ENCODE results near the gene FRG1. TPM values are rescaled to one million over a fixed set of nuclear protein-coding genes. Genes with fewer than 3 reads are reported as not detected.
"Not testable (repeated sequence)": the region's sequence is repeated elsewhere in the genome, so short reads cannot be mapped to it uniquely, and the experiment has no call there.

FRG1 gene
- total RNA-seq, 1 experiment from 2014 or later = 23.1 TPM

GRCh38 chr4:189979196-189980047 lies 38.8 kb downstream of the FRG1 start (continued):
- TF ChIP-seq USF2 (CRISPR knock-in tag; IDR thresholded peaks at IDR 0.05) (no peak), USF1 (CRISPR knock-in tag; IDR thresholded peaks at IDR 0.05) (no peak), E2F5 (CRISPR knock-in tag; IDR thresholded peaks at IDR 0.05) (no peak)

GRCh38 chr4:189980292-189980691 lies 39.6 kb downstream of the FRG1 start:
- H3K36me3 Mint-ChIP-seq = peaks cover 24% of the 10 kb centered on the region
- POLR2A ChIA-PET; H3K4me3 Mint-ChIP-seq; CTCF ChIA-PET; H3K27ac Mint-ChIP-seq; H3K4me1 Mint-ChIP-seq; DNase-seq (ENCODE audit: low spot score); ATAC-seq: not testable (repeated sequence)
- H3K9me3 Mint-ChIP-seq = peaks cover 37% of the 10 kb centered on the region
- peaks cover 16% of the 10 kb centered on the region for H3K27me3 Mint-ChIP-seq (ENCODE audit: low read depth)

GRCh38 chr4:189981970-189982369 lies 41.3 kb downstream of the FRG1 start:
- CTCF ChIA-PET = no interaction called here
- H3K9me3 Mint-ChIP-seq = peaks cover 32% of the 10 kb centered on the region

GRCh38 chr4:189983916-189984526 lies 43.3 kb downstream of the FRG1 start:
- H3K27me3 Mint-ChIP-seq (ENCODE audit: low read depth); ATAC-seq; POLR2A ChIA-PET; H3K4me3 Mint-ChIP-seq; CTCF ChIA-PET; H3K27ac Mint-ChIP-seq; DNase-seq (ENCODE audit: low spot score); H3K4me1 Mint-ChIP-seq: not testable (repeated sequence)
- peaks cover 15% of the 10 kb centered on the region for H3K36me3 Mint-ChIP-seq
- peaks cover 34% of the 10 kb centered on the region for H3K9me3 Mint-ChIP-seq

More at GRCh38 chr4:189981970-189982369, 41.3 kb downstream of the FRG1 start:
- Mint-ChIP-seq H3K27me3 (ENCODE audit: low read depth) (peaks cover 13% of the 10 kb centered on the region), H3K36me3 (peaks cover 19% of the 10 kb centered on the region), H3K4me1 (peaks cover 9% of the 10 kb centered on the region), H3K4me3 (no peak overlapping the region), H3K27ac (no peak overlapping the region)
- TF ChIP-seq ZBTB21 (CRISPR knock-in tag; IDR thresholded peaks at IDR 0.05; ENCODE audit: borderline replicate concordance) = no peak
- TF ChIP-seq ZBTB43 (CRISPR knock-in tag; IDR thresholded peaks at IDR 0.05) = no peak
- no peak for TF ChIP-seq ZNF232 (CRISPR knock-in tag; IDR thresholded peaks at IDR 0.05)
- TF ChIP-seq CTCF (IDR thresholded peaks at IDR 0.05) = no peak
- no peak for TF ChIP-seq GRHL2 (CRISPR knock-in tag; IDR thresholded peaks at IDR 0.05; ENCODE audit: insufficient replicate concordance, severe bottlenecking)
- POLR2A ChIA-PET = no interaction called here
- DNase-seq (ENCODE audit: low spot score) = no peak
- ATAC-seq = no peak

GRCh38 chr4:189984661-189985060 lies 44.0 kb downstream of the FRG1 start:
- H3K27ac Mint-ChIP-seq; H3K4me1 Mint-ChIP-seq; H3K4me3 Mint-ChIP-seq; H3K27me3 Mint-ChIP-seq (ENCODE audit: low read depth); DNase-seq (ENCODE audit: low spot score); CTCF ChIA-PET; POLR2A ChIA-PET; ATAC-seq: not testable (repeated sequence)
- Mint-ChIP-seq H3K9me3 (peaks cover 31% of the 10 kb centered on the region), H3K36me3 (peaks cover 11% of the 10 kb centered on the region)

GRCh38 chr4:189985651-189986243 lies 45.1 kb downstream of the FRG1 start:
- H3K36me3 Mint-ChIP-seq = peaks cover 12% of the 10 kb centered on the region

More at GRCh38 chr4:189985651-189986243, 45.1 kb downstream of the FRG1 start:
- CTCF ChIA-PET; H3K27me3 Mint-ChIP-seq (ENCODE audit: low read depth); DNase-seq (ENCODE audit: low spot score); H3K4me1 Mint-ChIP-seq; ATAC-seq; H3K4me3 Mint-ChIP-seq; POLR2A ChIA-PET; H3K27ac Mint-ChIP-seq: not testable (repeated sequence)
- H3K9me3 Mint-ChIP-seq = peaks cover 27% of the 10 kb centered on the region

Data from WTC11 (cell line).